ENCODE results near the gene ERVH48-1. TPM values are rescaled to one million over a fixed set of nuclear protein-coding genes. Genes with fewer than 3 reads are reported as not detected.
"Not testable (repeated sequence)": the region's sequence is repeated elsewhere in the genome, so short reads cannot be mapped to it uniquely, and the experiment has no call there.

ERVH48-1 gene
- total RNA-seq, 1 donor from 2014 or later: 0.39 TPM

DNA sequence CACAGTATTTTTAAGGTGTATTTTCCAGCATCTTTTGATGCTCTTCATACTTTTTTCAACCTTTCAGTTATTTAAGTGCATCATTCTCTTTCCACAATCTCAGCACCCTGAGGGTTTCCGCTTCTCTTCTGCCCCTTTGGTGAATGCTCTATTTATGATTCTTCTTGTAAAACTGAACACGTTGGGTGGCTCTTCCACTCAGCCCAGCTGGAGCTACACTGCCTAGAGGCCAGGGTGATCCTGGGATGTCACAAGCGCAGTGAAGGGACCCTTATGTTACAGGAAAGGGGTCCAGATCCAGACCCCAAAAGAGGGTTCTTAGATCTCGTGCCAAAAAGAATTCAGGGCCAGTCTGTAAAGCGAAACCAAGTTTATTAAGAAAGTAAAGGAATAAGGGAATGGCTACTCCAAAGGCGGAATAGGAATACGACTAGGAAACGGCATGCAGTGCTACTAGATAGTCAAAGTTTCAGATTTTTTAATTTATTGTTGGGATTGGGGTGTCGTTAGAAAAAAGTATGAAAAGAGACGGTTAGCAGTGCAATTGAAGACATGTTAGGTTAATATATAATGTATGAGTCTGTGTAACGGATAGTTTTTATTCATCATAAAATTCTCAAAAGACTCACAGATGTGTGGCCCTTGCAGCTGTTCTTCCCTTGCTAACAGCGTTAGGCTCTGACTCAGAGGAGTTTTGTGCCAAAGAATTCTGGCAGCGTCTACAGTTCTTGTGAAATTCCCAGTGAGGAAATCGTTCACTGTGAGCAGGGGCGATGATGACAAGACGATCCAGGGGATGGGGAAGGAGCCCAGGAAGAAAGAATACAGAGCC, 14.4 kb upstream of the ERVH48-1 start:
- intact Hi-C loops (cut with micrococcal nuclease): no loop called here

DNA sequence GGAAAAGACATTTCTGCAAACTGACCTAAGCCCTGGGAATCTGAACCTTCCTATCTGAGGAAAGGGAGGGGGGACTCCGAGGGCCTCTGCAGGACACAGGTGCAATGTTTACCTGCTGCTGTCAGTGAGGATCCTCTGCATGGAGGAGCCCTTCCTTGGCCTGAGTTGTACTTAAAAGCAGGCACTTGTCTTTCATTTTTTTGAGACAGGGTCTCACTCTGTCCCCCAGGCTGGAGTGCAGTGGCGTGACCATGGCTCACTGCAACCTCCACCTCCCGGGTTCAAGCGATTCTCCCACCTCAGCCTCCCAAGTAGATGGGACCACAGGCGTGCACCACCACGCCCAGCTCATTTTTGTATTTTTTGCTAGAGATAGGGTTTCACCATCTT, 13.2 kb upstream of the ERVH48-1 start:
- intact Hi-C loops (cut with micrococcal nuclease): not testable (repeated sequence)

DNA sequence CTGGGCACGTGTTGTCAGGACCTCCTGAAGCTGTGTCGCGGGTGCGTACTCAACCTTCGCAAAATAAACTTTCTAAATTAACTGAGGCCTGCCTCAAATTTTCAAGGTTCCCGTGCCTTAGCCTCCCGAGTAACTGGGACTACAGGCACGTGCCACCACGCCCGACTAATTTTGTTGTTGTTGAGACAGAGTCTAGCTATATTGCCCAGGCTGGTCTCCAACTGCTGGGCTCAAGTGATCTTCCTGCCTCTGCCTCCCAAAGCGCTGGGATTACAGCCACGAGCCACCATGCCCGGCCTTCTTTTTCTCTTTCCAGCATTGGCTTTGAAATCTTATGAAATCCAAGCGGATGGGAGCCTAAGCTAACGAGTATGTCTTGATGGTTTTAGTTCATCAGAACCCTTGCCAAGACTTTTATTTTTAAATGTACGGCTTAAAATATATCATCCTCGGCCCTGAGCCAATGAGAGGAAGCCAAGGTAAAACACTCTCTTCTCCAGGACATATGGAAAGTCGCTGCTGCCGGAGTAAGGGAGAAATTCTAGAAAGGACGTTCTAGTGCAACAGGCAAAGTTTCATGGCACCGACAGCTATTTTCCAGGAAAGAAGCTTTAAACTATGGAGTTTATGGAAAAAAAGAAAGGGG, 12.7 kb upstream of the ERVH48-1 start:
- intact Hi-C loops (cut with micrococcal nuclease): no loop called here

- intact Hi-C loops (cut with micrococcal nuclease): not testable (repeated sequence)
These were observed 11.9 kb upstream of the ERVH48-1 start for GRCh38 chr21:42937034-42937940.

DNA sequence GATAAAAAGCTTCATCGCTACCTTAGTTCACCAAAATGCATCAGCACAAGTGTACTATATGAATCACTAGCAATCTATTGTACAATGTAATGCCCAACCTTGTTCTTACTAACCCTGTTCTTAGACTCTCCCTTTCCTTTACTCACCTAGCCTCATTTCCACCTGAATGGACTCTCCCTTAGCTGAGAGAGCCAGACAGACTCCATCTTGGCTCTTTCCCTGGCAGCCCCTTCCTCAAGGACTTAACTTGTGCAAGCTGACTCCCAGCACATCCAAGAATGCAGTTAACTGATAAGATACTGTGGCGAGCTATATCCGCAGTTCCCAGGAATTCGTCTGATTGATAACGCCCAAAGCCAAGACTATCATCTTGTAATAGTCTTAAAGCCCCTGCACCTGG, 10.9 kb upstream of the ERVH48-1 start:
- intact Hi-C loops (cut with micrococcal nuclease): not testable (repeated sequence)

DNA sequence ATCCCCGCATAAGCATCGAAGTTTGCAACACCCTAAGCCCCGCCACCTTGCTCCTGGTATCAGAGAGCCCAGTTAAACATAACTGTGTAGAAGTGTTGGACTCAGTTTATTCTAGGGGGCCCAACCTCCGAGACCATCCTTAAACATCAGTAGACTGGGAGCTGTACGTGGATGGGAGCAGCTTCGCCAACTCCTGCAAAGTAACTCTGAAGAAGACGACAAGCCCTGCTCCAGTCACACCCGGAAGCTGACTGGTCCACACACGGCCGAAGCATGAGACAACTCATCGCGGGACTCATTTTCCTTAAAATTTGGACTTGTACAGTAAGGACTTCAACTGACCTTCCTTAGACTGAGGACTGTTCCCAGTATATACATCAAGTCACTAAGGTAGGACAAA, 8.5 kb upstream of the ERVH48-1 start:
- intact Hi-C loops (cut with micrococcal nuclease): not testable (repeated sequence)

DNA sequence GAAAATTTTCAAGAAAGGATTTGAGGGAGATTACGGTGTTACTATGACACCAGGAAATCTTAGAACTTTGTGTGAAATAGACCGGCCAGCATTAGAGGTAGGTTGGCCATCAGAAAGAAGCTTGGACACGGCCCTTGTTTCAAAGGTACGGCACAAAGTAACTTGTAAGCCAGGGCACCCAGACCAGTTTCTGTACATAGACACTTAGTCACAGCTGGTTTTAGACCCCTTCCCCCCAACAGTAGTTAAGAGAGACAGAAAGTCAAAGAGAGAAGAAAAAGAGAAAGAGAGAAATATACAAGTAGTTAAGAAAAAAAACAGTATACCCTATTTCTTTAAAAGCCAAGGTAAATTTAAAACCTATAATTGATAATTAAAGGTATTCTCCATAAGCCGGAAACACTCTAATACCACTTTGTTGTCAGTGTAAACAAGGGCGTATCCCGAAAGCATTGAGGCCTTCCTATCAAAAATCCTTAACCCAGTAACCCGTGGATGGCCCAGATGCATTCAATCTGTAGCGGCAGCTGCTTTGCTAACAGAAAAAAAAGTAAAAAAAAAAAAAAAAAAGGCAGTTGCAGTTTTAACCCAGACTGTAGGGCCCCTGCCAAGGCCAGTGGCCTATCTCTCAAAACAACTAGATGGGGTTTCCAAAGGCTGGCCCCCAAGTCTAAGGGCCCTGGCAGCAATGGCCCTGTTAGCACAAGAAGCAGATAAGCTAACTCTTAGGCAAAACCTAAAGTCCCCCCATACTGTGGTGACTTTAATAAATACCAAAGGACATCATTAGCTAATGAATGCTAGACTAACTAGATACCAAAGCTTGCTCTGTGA, 7.9 kb upstream of the ERVH48-1 start:
- intact Hi-C loops (cut with micrococcal nuclease): not testable (repeated sequence)

DNA sequence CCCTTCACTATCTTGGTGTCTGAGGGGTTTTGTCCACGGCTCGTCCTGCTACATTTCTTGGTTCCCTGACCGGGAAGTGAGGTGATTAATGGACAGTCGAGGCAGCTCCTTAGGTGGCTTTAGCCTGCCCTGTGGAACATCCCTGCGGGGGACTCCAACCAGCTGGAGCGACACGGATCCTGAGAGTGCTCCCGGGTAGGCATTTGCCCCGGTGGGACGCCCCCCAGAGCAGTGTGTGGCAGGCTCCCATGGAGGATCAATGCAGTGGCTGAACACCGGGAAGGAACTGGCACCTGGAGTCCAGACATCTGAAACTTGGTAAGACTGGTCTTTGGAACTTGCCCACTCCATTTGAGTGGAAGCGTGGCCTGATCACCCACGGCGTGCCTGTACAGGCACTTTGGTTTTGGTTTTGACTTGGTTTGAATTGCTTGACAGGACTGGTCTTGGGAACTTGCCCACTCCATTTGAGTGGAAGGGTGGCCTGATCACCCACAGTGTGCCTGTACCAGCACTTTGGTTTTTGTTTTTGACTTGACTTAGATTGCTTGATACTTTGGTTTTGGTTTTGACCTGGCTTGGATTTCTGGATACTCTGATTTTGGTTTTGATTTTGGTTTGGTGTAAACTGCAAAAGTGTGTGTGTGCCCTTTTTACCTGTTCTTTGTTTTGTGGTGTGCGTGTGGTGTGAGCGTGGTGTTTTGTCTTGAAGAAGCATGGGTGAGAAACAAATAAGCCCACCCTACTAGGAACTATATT, 7.1 kb upstream of the ERVH48-1 start:
- intact Hi-C loops (cut with micrococcal nuclease): not testable (repeated sequence)

GRCh38 chr21:42931560-42932235, 6.3 kb upstream of the ERVH48-1 start:
- intact Hi-C loops (cut with micrococcal nuclease): no loop called here

- intact Hi-C loops (cut with micrococcal nuclease): no loop called here
These were observed 4.5 kb upstream of the ERVH48-1 start for GRCh38 chr21:42929969-42930368.

GRCh38 chr21:42927474-42928200, 2.2 kb upstream of the ERVH48-1 start:
- intact Hi-C loops (cut with micrococcal nuclease): not testable (repeated sequence)

DNA sequence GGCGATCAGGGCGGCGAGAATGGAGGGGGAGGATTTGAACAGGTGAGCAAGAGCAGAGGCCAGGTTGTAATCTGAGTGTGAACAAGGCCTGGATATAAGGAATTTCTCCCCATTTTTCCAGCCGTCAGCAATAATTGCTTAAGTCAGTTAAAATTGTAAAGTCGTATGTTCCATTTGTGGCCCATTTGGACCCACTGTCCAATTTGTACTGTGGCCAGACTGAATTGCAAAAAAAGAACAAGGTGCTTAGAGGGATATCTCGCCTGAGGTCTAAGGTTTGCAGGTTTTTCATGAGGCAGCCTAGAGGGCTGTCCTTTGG, 1.0 kb downstream of the ERVH48-1 start:
- intact Hi-C loops (cut with micrococcal nuclease): loop anchor here (1.0 to 2.0 kb wide), 2 partner anchors 50 to 722 kb away; partner anchors contain the start of gene PKNOX1

DNA sequence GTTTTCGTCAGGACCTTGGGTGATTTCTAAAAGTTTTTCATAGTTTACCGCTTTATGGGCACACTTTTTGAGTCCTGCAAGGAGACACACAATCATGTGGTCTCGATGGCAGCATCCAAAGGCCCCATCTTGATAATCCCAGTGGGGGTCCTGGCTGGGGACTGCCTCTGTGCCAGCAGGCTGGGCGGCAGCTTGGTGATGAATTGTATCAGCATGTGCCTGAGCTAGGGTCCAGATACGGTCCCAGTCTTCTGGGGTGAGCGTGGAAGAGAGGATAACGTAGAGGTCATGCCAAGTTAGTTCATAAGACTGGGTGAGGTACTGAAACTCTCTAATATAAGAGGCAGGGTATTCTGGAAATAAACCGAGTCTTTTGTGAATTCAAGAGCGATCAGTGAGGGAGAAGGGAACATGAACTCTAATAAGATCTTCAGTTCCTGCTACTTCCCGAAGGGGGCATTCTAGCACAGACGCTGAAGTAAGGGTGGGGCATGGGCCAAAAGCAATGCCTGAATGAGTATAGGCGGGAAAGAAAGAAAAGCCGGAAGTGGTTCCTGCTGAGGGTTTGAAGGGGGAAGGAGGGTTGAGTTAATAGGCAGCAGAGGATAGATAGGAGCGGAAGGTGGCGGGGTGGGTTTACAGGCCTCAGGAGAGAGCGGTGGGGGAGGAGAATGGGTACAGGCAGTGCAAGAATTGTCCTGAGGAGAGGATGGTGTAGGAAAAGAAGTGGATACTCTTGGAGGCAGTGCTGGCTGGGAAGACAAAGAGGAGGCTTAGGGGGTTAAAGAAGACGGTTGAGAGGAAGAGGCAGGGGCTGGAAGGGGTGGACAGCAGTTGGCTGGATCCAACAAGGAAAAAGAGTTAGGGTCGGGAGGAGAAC, 1.6 kb downstream of the ERVH48-1 start:
- intact Hi-C loops (cut with micrococcal nuclease): loop anchor here (1.0 to 2.0 kb wide), 2 partner anchors 51 to 723 kb away; partner anchors contain the start of gene PKNOX1

- intact Hi-C loops (cut with micrococcal nuclease): no loop called here
These were observed 2.5 kb downstream of the ERVH48-1 start for GRCh38 chr21:42922918-42923317.

DNA sequence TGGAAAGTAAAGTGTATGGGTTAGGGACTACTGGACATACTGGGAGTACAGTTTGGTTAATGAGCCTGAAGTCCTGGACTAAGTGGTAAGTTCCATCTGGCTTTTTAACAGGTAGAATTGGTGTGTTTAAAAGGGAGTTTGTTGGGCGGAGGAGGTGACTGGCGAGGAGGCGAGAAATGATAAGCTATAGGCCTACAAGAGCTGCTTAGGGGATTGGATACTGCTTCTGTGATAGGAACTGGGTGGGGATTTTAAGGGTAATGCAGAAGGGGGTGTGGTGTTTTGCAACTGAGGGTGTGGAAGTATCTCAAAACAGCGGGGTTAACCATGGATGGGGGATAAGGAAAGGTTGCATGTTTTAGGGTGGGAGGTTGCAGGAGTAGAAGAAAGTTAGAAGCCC, 3.5 kb downstream of the ERVH48-1 start:
- intact Hi-C loops (cut with micrococcal nuclease): no loop called here

GRCh38 chr21:42918291-42918690, 7.1 kb downstream of the ERVH48-1 start:
- intact Hi-C loops (cut with micrococcal nuclease): no loop called here

GRCh38 chr21:42913476-42913875, 12.0 kb downstream of the ERVH48-1 start:
- intact Hi-C loops (cut with micrococcal nuclease): no loop called here

DNA sequence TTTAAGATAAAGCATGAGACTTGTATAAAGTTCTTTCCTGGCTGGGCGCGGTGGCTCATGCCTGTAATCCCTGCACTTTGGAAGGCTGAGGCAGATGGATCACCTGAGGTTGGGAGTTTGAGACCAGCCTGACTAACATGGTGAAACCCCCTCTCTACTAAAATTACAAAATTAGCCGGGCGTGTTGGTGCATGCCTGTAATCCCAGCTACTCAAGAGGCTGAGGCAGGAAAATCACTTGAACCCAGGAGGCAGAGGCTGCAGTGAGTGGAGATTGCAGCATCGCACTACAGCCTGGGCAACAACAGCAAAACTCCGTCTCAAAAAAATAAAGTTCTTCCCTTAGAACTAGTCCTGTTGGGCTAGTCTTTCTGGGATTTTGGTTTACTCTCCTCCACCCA, 13.5 kb downstream of the ERVH48-1 start:
- intact Hi-C loops (cut with micrococcal nuclease): not testable (repeated sequence)
